Natural killer cell (primary cell): Measurements from ENCODE around the gene DNASE1L1. TPM values are rescaled to one million over a fixed set of nuclear protein-coding genes. Genes with fewer than 3 reads are reported as not detected.

Source experiments
- ATAC-seq, 3 donors: fragments of 150-1000 bp in 2 of 3; fragments of 200-7000 bp in 1 of 3; cut with Tn5 transposase; 1 replicate in 1 of 3; 2 replicates in 2 of 3; pipeline ENCODE4 v1.10.0; 2021; ENCODE audit warnings: mild to moderate bottlenecking in 2 of 3, moderate library complexity in 2 of 3
- DNase-seq, 2 donors: peaks; one replicate each; pipeline versions ENCODE4 v3.0.0 to v3.0.0-alpha.2; 2013 to 2021; ENCODE audit warnings: mixed read lengths in 1 of 2
- H3K27ac ChIP-seq: one replicate; pipeline ENCODE4 v1.5.1; 2013; ENCODE audit warnings: mild to moderate bottlenecking, low read length
- H3K27me3 ChIP-seq: one replicate; pipeline ENCODE4 v1.6.1; 2013; ENCODE audit warnings: low read length; ENCODE audit not compliant: control insufficient read depth, insufficient read depth
- H3K36me3 ChIP-seq: one replicate; pipeline ENCODE4 v1.6.1; 2013; ENCODE audit warnings: low read length; ENCODE audit not compliant: control insufficient read depth, insufficient read depth
- H3K4me1 ChIP-seq: one replicate; pipeline ENCODE4 v1.6.1; 2013; ENCODE audit warnings: low read length; ENCODE audit not compliant: control insufficient read depth, insufficient read depth
- H3K4me3 ChIP-seq: one replicate; pipeline ENCODE4 v1.5.1; 2013; ENCODE audit warnings: low read length
- H3K9me3 ChIP-seq: one replicate; pipeline ENCODE4 v1.6.1; 2013; ENCODE audit warnings: low read length; ENCODE audit not compliant: control insufficient read depth, insufficient read depth
- H3K27ac Mint-ChIP-seq, 2 donors: one replicate each; pipeline ENCODE4 v1.8.0; 2022; ENCODE audit warnings: mild to moderate bottlenecking in 2 of 2, mixed read lengths in 2 of 2, moderate library complexity in 1 of 2
- H3K27me3 Mint-ChIP-seq, 2 donors: one replicate each; pipeline ENCODE4 v1.8.0; 2022; ENCODE audit warnings: low read depth in 2 of 2, mixed read lengths in 2 of 2
- H3K36me3 Mint-ChIP-seq: one replicate; pipeline ENCODE4 v1.8.0; 2022; ENCODE audit warnings: mixed read lengths
- H3K4me1 Mint-ChIP-seq, 2 donors: one replicate each; pipeline ENCODE4 v1.8.0; 2022; ENCODE audit warnings: mixed read lengths in 2 of 2
- H3K4me3 Mint-ChIP-seq: one replicate; pipeline ENCODE4 v1.8.0; 2022; ENCODE audit warnings: mild to moderate bottlenecking, moderate library complexity, mixed read lengths
- H3K9me3 Mint-ChIP-seq, 2 donors: one replicate each; pipeline ENCODE4 v1.8.0; 2022; ENCODE audit warnings: mixed read lengths in 2 of 2
- WGBS: methylation state at CpG from one replicate; pipeline ENCODE4 v1.1.7; 2013; ENCODE audit warnings: missing lambda C conversion rate; ENCODE audit not compliant: insufficient coverage; 5-methylcytosine and 5-hydroxymethylcytosine counted together
- intact Hi-C: fragments of 100-400 bp; cut with micrococcal nuclease; formaldehyde crosslinking; loops from one replicate; pipeline ENCODE4 v1.14.2; 2022
- total RNA-seq, 4 donors: library from RNA; stranded (reverse); fragments of 120-200 nt in 1 of 4; gene quantifications; one replicate each; pipeline versions ENCODE4 v1.2.3 to v1.2.4, GENCODE V29; 2013 to 2022
- TF ChIP-seq, protein P1 (sequence below): fragments of 200-600 bp; IDR thresholded peaks from one replicate; pipeline ENCODE4 v1.8.0; 2022; ENCODE audit warnings: antibody characterized with exemption

The DNASE1L1 gene
- total RNA-seq, 3 donors from 2014 or later (not counting 1 experiment from before 2014, with no cell fraction given) = 16.7 to 19.6 (median 16.8) TPM

DNA sequence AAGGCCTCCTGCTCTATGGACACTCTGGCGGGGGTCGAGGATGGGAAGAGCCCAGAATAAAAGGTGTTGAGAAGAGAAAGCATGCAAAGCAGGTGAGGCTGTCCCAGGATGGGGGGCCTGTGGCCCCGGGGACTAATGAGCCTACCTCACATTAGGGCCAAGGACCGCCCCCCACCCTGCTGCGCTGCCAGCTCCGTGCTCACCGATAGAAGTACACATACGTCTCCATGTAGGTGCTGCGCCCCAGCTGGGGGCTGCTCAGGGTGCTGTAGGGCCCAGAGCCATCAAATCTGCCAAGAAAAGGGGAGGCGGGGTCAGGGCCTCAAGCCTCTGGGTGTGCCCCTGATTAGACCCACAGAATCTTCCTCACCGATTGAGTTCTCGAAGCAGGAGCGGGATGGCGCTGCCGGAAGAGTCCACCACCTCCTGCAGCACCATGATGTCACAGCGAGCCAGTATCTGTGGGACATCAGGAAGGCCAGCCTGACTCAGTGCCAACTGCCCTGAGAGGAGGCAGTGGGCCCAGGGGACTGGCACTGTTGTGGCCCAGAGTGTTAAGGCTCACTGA, 4.3 kb downstream of the DNASE1L1 start:
- H3K36me3 Mint-ChIP-seq = no peaks in the 10 kb centered on the region
- H3K27me3 Mint-ChIP-seq = no peaks in the 10 kb centered on the region
- no peak overlapping the region for H3K4me3 Mint-ChIP-seq
- DNase-seq (no peak), ATAC-seq (no peak)
- Histone ChIP-seq H3K4me1 (peaks cover 21% of the 10 kb centered on the region), H3K9me3 (no peaks in the 10 kb centered on the region), H3K4me3 (no peak overlapping the region), H3K27ac (no peak overlapping the region), H3K36me3 (peaks cover 18% of the 10 kb centered on the region), H3K27me3 (no peaks in the 10 kb centered on the region)
- TF ChIP-seq, protein P1, sequence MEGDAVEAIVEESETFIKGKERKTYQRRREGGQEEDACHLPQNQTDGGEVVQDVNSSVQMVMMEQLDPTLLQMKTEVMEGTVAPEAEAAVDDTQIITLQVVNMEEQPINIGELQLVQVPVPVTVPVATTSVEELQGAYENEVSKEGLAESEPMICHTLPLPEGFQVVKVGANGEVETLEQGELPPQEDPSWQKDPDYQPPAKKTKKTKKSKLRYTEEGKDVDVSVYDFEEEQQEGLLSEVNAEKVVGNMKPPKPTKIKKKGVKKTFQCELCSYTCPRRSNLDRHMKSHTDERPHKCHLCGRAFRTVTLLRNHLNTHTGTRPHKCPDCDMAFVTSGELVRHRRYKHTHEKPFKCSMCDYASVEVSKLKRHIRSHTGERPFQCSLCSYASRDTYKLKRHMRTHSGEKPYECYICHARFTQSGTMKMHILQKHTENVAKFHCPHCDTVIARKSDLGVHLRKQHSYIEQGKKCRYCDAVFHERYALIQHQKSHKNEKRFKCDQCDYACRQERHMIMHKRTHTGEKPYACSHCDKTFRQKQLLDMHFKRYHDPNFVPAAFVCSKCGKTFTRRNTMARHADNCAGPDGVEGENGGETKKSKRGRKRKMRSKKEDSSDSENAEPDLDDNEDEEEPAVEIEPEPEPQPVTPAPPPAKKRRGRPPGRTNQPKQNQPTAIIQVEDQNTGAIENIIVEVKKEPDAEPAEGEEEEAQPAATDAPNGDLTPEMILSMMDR = no peak
- WGBS = 90% methylated on average over 16 of the region's 16 CpGs
- H3K27ac Mint-ChIP-seq = no peak overlapping the region
- intact Hi-C loops = no loop called here
- no peaks in the 10 kb centered on the region for H3K9me3 Mint-ChIP-seq
- H3K4me1 Mint-ChIP-seq = peaks cover 0 to 16% of the 10 kb centered on the region in 2 donors

DNA sequence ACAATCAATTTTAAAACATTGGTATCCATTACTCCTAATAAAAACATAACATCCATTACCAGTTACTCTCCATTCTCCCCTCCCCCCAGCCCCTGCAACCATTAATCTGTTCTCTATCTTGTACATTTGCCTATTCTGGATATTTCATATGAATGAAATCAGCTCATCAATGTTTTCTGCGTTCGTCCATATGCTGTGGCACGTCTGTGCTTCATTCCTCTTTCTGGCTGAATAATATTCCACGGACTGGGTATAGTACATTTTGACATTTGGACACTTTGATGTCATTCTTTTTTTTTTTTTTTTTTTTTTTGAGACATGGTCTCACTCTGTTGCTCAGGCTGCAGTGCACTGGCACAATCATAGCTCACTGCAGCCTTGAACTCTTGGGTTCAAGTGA, 5.2 kb downstream of the DNASE1L1 start:
- Histone ChIP-seq H3K4me3 (no peak overlapping the region), H3K27me3 (no peaks in the 10 kb centered on the region), H3K36me3 (peaks cover 25% of the 10 kb centered on the region), H3K27ac (no peak overlapping the region), H3K4me1 (peaks cover 20% of the 10 kb centered on the region), H3K9me3 (no peaks in the 10 kb centered on the region)
- no peak for ATAC-seq
- 100% methylated on average over 3 of the region's 4 CpGs for WGBS
- H3K9me3 Mint-ChIP-seq = no peaks in the 10 kb centered on the region
- no peak overlapping the region for H3K27ac Mint-ChIP-seq
- TF ChIP-seq, protein P1 = no peak
- H3K36me3 Mint-ChIP-seq = no peaks in the 10 kb centered on the region
- H3K4me3 Mint-ChIP-seq = no peak overlapping the region
- no peaks in the 10 kb centered on the region for H3K27me3 Mint-ChIP-seq
- intact Hi-C loops = no loop called here
- H3K4me1 Mint-ChIP-seq = peaks cover 3 to 16% of the 10 kb centered on the region in 2 donors
- DNase-seq = no peak

DNA sequence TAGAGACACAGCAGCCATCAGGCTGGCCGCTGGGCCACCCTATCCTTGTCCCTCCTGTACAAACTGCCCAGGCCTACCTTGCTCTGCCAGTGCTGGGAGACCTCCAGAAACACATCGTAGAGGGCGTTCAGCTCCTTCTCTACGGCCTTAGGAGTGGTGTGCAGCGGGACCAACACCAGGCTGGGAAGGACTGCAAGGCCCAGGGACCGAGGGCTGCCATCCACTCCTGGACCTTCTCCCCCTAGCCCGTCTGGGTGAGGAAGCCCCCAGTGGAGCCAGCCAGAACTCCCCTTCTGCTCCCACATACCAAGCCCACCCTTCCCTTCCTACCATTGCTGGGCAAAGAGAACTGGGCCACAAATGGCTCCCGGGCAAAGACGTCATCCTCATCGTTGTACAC, 5.9 kb downstream of the DNASE1L1 start:
- ATAC-seq (no peak), DNase-seq (no peak)
- Mint-ChIP-seq H3K36me3 (no peaks in the 10 kb centered on the region), H3K27ac (no peak overlapping the region), H3K9me3 (no peaks in the 10 kb centered on the region), H3K27me3 (peaks cover 0 to 5% of the 10 kb centered on the region in 2 donors), H3K4me3 (no peak overlapping the region), H3K4me1 (peaks cover 9 to 16% of the 10 kb centered on the region in 2 donors)
- Histone ChIP-seq H3K36me3 (peaks cover 25% of the 10 kb centered on the region), H3K9me3 (no peaks in the 10 kb centered on the region), H3K27ac (no peak overlapping the region), H3K4me3 (no peak overlapping the region), H3K27me3 (no peaks in the 10 kb centered on the region), H3K4me1 (peaks cover 14% of the 10 kb centered on the region)
- intact Hi-C loops = no loop called here
- TF ChIP-seq, protein P1 = no peak
- 97% methylated on average over 8 of the region's 10 CpGs for WGBS

DNA sequence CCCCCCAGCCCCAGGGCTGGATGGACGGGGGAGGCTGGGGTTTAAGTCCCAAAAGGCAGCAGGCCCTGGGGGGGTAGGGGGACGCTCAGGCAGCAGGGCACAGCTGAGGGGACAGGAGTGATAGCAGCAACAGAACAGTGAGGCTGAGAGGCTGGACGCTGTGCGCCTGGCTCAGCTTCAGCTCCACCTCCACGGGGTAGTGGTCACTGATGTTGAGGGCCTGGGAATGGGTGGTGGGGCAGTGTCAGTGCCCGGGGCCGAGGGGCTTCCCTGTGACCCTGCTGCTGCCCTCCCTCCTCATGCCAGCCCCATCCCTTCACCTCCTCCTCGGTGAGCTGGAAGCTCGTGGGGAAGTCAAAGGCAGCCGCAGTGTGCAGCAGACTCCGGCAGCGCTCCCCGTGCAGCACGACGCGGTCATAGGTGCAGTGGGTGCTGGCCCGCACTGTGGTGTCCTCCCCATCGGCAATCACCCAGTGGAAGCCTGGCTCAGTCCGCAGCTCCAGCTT, 6.4 kb downstream of the DNASE1L1 start:
- WGBS = 94% methylated on average over 17 of the region's 19 CpGs
- intact Hi-C loops = no loop called here
- peaks cover 25% of the 10 kb centered on the region for H3K36me3 ChIP-seq
- TF ChIP-seq, protein P1 = no peak
- ATAC-seq = no peak
- H3K9me3 ChIP-seq = no peaks in the 10 kb centered on the region
- no peak overlapping the region for H3K27ac ChIP-seq
- H3K27ac Mint-ChIP-seq = no peak overlapping the region
- H3K4me3 ChIP-seq = no peak overlapping the region
- peaks cover 0 to 8% of the 10 kb centered on the region in 2 donors for H3K27me3 Mint-ChIP-seq
- H3K4me1 ChIP-seq = peaks cover 15% of the 10 kb centered on the region
- peaks cover 14 to 19% of the 10 kb centered on the region in 2 donors for H3K4me1 Mint-ChIP-seq
- H3K27me3 ChIP-seq = no peaks in the 10 kb centered on the region
- peak in 1 of 2 donors; percentile 2 for DNase-seq
- H3K36me3 Mint-ChIP-seq = no peaks in the 10 kb centered on the region
- H3K9me3 Mint-ChIP-seq = no peaks in the 10 kb centered on the region
- H3K4me3 Mint-ChIP-seq = no peak overlapping the region
